GM21786 (cell line): ENCODE data around the gene GPR52.
"Not testable (repeated sequence)": the region's sequence is repeated elsewhere in the genome, so short reads cannot be mapped to it uniquely, and the experiment has no call there.

ENCODE experiments used
- ATAC-seq: cut with Tn5 transposase; IDR thresholded peaks from one replicate; pipeline ENCODE4 v1.9.1; 2021; ENCODE audit not compliant: unreplicated experiment

Gene GPR52, protein sequence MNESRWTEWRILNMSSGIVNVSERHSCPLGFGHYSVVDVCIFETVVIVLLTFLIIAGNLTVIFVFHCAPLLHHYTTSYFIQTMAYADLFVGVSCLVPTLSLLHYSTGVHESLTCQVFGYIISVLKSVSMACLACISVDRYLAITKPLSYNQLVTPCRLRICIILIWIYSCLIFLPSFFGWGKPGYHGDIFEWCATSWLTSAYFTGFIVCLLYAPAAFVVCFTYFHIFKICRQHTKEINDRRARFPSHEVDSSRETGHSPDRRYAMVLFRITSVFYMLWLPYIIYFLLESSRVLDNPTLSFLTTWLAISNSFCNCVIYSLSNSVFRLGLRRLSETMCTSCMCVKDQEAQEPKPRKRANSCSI

DNA sequence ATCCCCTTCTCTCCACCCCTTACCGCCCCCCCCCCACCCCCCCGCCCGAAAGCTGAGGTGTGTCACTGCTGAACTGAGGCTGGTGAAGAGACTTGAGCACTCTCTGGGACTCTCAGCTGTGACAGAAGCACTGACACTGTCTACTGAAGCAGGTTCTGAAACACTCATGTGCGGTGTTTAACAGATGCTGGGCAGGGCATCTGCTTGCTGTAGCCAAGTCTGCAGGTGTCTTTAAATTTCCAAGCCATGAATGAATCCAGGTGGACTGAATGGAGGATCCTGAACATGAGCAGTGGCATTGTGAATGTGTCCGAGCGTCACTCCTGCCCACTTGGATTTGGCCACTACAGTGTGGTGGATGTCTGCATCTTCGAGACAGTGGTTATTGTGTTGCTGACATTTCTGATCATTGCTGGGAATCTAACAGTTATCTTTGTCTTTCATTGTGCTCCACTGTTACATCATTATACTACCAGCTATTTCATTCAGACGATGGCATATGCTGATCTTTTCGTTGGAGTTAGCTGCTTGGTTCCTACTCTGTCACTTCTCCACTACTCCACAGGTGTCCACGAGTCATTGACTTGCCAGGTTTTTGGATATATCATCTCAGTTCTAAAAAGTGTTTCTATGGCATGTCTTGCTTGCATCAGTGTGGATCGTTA, at the start of gene GPR52:
TSS of gene GPR52 (plus strand) at position 99 of the 665 bp plus-strand sequence. CDS start at position 247, 148 bp downstream.
- ATAC-seq: no peak

DNA sequence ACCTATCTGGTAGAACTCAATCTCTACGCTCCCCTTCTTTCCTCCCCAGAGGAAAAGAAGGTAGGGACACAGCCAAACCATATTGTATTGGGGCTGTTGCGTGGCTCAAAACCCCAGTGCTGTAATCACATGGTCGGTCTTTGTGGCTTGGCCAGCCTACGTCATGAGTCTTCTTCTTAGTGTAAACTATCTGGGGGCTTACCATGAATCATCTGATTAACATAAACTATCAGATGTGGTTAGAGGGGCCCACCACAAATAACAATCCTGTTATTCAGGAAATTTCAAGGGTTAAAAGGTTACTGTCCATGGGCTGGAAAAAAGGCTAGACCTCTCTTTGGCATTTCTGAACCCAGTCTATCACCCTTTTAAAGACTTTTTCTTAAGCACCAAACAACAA, 49.5 kb upstream of the GPR52 start:
- peak; percentile 64 for ATAC-seq

DNA sequence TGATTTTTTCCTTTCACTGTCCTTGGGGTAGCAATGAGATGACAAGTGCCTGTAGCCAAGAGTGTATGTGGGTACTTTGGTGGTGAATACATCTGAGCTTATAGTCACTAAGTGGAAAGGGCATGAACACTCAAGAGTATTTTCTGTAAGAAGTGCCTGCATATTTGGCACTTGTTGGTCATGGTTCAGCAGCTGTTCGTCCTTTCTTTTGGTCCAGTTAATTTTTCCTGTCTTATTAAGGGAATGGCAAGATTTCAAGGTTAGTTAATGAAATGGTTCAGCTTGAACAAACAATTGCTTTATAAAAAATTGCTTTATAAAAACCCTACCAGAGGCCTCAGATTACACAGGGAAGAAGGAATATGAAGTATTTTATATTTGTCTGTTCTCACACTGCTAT, 48.6 kb upstream of the GPR52 start:
- ATAC-seq: no peak

DNA sequence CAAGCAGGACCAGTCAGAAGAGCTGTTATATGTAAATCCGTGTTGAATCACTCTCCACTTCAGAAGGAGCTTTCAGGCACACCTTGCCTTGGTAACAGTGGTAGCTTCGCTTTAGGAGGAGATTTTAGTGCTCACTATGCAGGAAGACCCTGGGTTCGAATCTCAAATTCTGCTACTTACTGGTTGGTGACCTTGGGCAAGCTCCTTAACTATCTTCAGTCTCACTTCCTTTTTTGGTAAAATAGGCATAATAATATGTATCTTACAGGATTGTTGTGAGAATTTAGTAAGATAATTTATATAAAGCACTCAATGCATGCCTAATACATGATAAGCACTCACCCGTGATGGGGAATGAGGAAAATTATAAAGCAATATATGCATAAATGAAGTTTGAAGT, 46.7 kb upstream of the GPR52 start:
- ATAC-seq: no peak

DNA sequence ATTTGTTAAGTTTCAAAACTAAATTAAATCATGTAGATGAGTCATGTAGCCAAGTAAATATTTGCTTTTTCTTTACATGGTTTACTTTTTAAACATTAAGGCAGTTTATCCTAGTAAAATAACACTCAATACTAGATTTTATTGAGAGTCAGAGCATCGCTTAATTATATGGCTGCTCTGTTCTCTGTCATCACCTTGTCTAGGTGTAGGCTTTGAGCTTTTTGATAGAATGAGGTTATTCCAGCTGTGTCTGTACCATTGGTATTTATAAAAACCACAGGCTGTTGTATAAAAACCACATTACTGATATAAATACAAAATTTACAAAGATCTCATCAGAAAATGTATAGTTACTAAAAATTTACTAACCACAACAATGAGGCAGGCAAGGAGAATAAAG, 42.5 kb upstream of the GPR52 start:
- no peak for ATAC-seq

DNA sequence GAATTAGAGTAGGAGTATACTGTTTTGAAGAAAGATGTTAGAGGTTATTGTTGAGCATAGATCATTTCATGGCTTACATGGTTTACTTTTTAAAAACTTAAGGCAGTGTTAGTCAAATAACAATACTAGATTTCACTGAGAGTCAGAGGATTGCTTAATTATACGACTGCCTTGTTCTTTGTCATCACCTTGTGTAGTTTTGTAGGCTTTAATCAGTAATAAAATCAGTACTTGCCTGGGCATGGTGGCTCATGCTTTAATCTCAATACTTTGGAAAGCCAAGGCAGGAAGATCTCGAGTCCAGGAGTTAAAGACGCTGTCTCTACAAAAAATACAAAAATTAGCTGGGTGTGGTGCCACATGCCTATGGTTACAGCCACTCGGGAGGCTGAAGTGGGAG, 41.3 kb upstream of the GPR52 start:
- ATAC-seq: no peak

DNA sequence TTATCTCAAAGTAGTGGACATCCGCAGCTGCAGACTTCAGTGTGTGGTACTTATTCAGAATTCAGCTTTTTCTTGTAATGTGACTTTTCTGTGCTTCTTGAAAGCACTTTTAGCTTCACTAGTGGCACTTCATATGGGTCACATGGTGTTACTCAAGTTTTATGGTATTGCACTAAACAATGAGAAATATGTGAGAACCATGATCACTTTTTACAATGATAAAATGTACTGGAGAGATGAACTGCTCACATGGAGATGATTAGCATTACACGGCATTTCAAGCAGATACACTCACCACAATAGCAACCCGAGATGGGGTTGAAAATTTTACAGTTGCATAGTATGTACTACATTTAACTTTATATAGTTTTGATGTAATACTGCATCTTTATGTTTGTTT, 40.1 kb upstream of the GPR52 start:
- no peak for ATAC-seq

DNA sequence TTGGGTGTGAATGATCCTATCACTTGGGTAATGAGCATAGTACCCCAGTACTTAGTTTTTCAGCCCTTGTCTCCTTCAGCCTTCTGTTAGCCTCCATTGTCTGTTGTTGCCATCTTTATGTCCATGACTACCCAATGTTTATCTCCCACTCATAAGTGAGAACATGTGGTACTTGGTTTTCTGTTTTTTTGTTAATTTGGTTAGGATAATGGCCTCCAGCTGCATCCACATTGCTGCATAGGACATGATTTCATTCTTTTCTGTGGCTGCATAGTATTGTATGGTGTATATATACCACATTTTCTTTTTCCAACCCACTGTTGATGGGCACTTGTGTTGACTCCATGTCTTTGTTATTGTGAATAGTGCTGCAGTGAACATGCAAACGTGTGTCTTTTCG, 39.6 kb upstream of the GPR52 start:
- ATAC-seq: no peak

DNA sequence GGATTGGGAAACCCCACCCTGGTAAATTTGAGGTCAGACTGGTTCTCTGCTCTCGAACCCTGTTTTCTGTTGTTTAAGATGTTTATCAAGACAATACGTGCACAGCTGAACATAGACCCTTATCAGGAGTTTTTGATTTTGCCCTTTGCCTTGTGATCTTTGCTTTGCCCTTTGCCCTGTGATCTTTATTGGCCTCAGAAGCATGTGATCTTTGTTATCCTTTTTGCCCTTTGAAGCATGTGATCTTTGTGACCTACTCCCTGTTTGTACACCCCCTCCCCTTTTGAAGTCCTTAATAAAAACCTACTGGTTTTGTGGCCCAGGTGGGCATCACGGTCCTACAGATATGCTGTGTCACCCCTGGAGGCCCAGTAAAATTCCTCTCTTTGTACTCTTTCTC, 38.0 kb upstream of the GPR52 start:
- not testable (repeated sequence) for ATAC-seq

DNA sequence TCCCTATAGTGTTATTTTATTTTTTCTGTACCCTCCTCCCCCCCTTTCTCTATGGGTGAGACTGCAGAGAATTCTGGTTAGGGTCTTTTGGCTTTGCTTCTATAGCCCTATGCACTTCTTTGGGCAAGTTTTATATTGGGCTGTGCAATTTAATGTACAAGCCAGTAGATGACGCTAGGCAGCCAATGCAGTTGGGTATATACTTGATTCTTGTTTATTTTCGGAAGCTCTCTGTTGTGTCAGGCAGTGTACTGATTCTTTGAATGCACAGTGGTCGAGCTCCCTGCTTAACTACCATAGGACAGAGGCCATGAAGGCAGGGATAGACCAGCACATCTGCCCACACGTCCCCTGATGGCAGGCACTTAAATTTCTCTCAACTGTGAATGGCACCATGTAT, 34.1 kb upstream of the GPR52 start:
- ATAC-seq: no peak

DNA sequence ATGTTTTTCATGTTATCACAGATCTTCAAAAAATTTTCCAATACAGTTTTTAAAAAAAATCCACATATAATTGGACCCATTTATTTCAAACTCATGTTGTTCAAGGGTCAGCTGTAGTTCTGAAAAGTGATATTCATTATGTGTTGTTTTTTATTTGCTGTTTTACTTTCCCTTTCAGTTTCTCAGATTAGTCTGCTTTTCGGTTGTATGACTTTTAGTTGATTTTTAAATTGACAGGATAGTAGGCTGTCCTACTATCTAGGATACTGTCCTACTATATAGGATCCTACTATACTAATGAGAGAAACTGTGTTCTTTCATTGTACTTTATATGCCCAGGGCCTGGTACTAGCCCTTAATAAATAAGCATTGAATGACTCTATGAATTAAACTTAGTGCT, 33.6 kb upstream of the GPR52 start:
- ATAC-seq: no peak

DNA sequence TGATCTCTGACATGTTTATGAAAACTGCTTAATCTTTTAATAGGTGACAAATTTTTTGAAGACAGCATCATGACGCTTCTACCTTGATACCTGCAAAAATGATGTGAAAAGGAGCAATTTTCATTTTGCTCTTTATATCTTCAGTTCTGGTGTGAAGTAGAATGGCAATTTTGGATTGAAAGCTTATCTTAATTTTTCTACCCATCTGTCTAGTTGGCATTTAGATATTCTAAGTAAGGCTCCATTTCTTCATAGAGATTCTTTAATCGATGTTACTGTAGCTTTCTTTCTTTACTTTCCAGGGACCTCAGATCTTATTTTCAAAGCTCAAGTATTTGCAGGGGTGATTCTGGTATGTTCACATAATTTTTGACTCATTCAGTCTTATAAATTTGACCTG, 32.3 kb upstream of the GPR52 start:
- no peak for ATAC-seq

DNA sequence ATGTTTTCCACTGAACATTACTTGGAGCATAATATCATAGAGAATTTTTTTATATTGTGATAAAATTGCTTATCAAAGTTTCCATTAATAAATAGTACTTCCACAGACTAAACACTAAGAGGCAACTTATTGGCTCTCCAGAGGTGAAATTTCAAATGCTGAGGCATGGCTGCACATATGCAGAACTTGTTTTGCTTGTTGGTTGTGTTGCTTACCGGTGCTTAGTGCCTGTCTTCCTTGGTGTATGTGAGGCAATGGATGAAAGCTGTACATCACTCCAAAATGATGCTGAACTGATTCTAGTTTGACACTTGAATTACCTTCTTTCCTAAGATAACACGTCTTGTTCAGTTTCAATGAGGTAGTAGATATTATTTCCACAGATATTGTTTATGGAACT, 29.8 kb upstream of the GPR52 start:
- no peak for ATAC-seq

DNA sequence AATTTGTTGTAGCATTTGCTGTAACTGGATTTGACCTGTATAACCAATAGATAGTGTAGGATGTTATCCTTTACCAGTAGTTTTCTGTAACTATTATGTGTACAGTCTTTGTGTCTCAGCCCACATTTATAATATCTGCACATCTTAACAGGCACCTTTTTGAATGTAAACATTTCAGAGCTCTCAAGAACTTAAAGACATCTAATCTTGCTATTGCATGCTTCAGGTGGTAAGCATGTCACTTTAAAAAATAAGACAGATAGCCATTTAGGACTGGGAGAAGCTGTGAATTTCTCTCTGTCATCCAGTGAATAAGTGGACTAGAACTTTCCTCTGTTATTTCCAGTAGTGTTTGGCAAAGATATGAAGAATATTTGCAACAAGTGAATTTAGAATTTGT, 22.6 kb upstream of the GPR52 start:
- ATAC-seq: no peak

DNA sequence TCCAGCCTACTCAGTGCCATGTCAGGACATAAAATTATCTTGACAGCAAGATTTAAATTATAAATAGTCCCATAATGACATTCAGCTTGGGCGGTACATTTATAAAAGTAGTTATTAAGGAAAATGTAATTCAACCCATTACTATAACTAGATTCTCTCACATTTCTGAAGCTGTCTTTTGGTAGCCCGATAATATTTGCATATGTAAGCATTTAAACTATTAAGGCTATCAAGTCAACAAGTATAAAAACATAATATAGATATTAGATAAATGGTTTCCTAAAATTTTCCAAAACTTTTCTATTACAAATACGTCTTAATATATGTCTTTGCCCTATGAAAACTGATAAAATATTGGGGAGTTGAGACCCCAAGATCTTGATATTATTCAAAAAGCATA, 21.6 kb upstream of the GPR52 start:
- ATAC-seq: no peak

DNA sequence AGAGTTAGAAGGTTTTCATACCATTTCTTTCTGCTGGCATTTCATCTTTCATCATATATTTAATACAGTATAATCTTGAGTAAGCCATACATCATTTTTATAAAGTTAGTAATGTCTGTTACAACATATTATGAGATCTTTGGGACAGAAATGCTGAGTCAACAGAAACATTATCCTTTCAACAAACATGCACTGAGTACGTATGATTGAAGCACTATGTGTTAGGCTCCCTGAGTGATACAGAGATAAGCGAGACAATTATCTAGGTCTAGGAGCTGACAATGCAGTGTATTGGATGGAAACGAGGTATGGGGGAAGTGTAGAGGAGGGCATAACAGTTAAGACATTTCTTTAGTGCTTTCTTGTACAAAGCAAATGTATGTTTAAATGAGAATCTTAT, 19.7 kb upstream of the GPR52 start:
- no peak for ATAC-seq

DNA sequence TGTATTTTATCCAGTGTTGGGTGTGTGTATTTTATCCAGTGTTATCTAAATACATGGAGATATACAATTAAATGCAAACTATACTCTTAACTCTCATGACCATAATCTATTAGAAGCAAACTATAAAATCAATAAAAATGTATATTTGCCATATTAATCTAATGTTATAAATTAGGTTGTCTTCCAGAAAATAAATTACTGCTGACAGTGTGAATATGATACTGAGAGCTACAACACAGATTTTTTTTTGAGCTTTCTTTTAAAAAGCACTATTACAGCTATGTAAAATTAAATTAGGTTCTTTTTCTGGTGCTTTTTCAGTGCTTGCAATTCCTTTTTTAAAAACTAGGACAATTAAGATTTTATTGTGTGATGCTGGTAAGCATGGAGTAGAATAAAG, 19.0 kb upstream of the GPR52 start:
- no peak for ATAC-seq

DNA sequence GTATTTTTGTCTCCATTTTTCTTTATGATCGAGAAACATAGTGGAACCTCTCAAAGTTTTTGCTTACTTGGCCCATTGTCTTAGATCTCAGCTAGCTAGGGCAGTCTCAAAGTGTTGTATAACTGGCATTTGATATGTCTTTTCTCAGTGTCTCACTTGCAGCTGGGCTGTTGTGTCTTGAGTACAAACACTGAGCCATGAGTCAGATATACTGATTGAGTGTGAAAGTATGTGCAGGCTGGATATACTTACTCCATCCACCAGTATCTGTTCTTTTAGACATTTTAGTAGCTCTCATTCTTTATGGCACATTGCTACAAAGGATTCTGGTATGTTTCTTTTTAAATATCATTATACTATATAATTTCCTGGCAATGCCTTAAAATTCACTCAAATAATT, 14.3 kb upstream of the GPR52 start:
- ATAC-seq: no peak

DNA sequence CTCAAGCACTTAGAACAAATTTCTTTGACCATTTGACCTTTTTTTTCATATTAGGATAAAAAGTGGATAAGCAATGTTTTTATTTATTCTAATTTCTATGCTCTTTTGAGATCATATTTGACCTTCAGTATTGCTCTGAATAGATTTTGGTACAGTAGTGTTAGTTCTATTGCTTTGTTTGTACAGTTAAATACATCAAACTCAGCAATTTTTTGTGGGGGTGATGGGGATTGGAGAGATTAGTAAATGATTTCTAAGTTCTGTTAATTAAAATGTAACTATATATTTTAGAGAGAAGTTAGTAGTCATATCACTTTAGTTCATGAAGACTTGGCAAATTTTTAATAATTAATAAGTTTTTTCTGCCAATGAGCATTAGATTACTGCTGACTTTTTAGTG, 2.4 kb upstream of the GPR52 start:
- ATAC-seq: no peak

DNA sequence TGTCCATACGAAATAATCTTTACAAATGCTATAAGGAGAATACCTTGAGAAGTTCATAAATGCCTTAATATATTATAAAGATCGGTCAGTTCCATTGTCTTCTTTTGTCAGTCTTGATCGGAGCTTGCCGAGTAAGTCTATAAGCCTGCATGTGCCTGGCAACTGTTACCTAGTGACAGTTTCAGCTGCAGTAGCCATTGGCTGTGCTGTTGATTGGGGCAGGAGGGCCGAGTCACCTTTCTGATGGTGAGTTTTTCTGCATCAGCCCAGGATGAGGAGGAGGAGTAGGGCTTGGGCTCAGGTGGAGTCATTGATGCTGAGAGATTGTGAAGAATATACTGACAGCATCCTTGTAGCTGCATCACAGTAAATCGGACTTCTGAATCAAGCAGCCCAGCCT, 1.9 kb upstream of the GPR52 start:
- no peak for ATAC-seq

DNA sequence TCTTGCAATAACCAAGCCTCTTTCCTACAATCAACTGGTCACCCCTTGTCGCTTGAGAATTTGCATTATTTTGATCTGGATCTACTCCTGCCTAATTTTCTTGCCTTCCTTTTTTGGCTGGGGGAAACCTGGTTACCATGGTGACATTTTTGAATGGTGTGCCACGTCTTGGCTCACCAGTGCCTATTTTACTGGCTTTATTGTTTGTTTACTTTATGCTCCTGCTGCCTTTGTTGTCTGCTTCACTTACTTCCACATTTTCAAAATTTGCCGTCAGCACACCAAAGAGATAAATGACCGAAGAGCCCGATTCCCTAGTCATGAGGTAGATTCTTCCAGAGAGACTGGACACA, 743 bp downstream of the GPR52 start:
- no peak for ATAC-seq

DNA sequence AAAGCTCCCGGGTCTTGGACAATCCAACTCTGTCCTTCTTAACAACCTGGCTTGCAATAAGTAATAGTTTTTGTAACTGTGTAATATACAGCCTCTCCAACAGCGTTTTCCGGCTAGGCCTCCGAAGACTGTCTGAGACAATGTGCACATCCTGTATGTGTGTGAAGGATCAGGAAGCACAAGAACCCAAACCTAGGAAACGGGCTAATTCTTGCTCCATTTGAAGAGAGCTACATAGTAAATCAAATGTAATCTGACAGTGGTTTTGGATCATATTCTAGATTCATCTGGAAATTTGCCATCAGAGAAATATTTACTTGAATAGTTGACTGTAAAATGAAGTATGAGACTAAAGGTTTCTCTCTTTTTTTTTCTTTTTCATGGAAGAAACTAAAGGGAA, 1.2 kb downstream of the GPR52 start:
- ATAC-seq: no peak

DNA sequence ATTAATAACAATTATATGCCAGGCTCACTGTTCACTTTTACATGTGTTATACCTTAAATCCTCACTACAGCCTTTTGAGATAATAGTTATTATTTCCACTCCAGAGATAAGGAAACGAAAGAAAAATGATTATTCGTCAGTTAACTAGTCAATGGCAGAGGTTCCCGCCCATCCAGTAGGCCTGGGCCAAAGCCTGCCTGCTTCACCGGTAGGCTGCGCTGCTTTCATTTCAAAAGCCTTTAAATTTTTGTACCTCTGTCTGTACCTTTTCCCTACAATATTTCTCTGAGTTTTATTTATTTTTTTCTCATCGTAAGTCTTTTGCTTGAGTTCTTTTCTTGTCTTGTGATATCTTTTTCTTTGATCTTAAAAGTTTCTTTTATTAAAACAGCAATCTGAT, 3.6 kb downstream of the GPR52 start:
- no peak for ATAC-seq
